ENCODE data around the gene TTI1. TPM values are rescaled to one million over a fixed set of nuclear protein-coding genes. Genes with fewer than 3 reads are reported as not detected.

Gene TTI1
- total and polyA plus RNA-seq, 2 of the 13 experiments (the other 11 are each of a cell fraction or from before 2014, with no cell fraction given): 22.9 to 39.8 TPM

- TF ChIP-seq AGO1 (IDR thresholded peaks at IDR 0.05; ENCODE audit: low read depth, low read length, poor library complexity, severe bottlenecking): no peak
- no peak for TF ChIP-seq ZSCAN29 (CRISPR knock-in tag; conservative IDR thresholded peaks at IDR 0.05)
- TF ChIP-seq ZMAT3 (CRISPR knock-in tag; conservative IDR thresholded peaks at IDR 0.05): no peak
- no peak for TF ChIP-seq EZH2 (conservative IDR thresholded peaks at IDR 0.05; ENCODE audit: low read depth, low read length)
- TF ChIP-seq ZBTB7A (CRISPR knock-in tag; IDR thresholded peaks at IDR 0.05): no peak
- TF ChIP-seq, protein P1, sequence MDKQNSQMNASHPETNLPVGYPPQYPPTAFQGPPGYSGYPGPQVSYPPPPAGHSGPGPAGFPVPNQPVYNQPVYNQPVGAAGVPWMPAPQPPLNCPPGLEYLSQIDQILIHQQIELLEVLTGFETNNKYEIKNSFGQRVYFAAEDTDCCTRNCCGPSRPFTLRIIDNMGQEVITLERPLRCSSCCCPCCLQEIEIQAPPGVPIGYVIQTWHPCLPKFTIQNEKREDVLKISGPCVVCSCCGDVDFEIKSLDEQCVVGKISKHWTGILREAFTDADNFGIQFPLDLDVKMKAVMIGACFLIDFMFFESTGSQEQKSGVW (CRISPR knock-in tag; IDR thresholded peaks at IDR 0.05; ENCODE audit: borderline replicate concordance): no peak
- no peak for TF ChIP-seq LCORL (IDR thresholded peaks at IDR 0.05)
- TF ChIP-seq LCORL (CRISPR knock-in tag; IDR thresholded peaks at IDR 0.05): no peak
- no peak for TF ChIP-seq HIVEP1 (CRISPR knock-in tag; IDR thresholded peaks at IDR 0.05)
- TF ChIP-seq KDM2A (CRISPR knock-in tag; IDR thresholded peaks at IDR 0.05; ENCODE audit: borderline replicate concordance, low read depth): no peak
- no peak for TF ChIP-seq ZFP82 (CRISPR knock-in tag; IDR thresholded peaks at IDR 0.05; ENCODE audit: borderline replicate concordance)
- no peak for TF ChIP-seq MYNN (CRISPR knock-in tag; IDR thresholded peaks at IDR 0.05; ENCODE audit: low read depth)
- no peak for TF ChIP-seq ZZZ3 (CRISPR knock-in tag; IDR thresholded peaks at IDR 0.05; ENCODE audit: borderline replicate concordance)
- no peak for TF ChIP-seq ZNF276 (CRISPR knock-in tag; IDR thresholded peaks at IDR 0.05; ENCODE audit: low read depth)
- TF ChIP-seq SIN3A (IDR thresholded peaks at IDR 0.05; ENCODE audit: borderline replicate concordance, low read depth, low read length): no peak
- 0 out of 2 replicates have a peak, but pooled peaks have one; percentile 15 for TF ChIP-seq ATF7 (IDR thresholded peaks at IDR 0.05)
- TF ChIP-seq ATF7 (CRISPR knock-in tag; IDR thresholded peaks at IDR 0.05): no peak
- TF ChIP-seq HOXA7 (CRISPR knock-in tag; IDR thresholded peaks at IDR 0.05): no peak
- TF ChIP-seq, protein P2, sequence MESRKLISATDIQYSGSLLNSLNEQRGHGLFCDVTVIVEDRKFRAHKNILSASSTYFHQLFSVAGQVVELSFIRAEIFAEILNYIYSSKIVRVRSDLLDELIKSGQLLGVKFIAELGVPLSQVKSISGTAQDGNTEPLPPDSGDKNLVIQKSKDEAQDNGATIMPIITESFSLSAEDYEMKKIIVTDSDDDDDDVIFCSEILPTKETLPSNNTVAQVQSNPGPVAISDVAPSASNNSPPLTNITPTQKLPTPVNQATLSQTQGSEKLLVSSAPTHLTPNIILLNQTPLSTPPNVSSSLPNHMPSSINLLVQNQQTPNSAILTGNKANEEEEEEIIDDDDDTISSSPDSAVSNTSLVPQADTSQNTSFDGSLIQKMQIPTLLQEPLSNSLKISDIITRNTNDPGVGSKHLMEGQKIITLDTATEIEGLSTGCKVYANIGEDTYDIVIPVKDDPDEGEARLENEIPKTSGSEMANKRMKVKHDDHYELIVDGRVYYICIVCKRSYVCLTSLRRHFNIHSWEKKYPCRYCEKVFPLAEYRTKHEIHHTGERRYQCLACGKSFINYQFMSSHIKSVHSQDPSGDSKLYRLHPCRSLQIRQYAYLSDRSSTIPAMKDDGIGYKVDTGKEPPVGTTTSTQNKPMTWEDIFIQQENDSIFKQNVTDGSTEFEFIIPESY (CRISPR knock-in tag; IDR thresholded peaks at IDR 0.05): 0 out of 2 replicates have a peak, but pooled peaks have one; percentile 17
- TF ChIP-seq, protein P3, sequence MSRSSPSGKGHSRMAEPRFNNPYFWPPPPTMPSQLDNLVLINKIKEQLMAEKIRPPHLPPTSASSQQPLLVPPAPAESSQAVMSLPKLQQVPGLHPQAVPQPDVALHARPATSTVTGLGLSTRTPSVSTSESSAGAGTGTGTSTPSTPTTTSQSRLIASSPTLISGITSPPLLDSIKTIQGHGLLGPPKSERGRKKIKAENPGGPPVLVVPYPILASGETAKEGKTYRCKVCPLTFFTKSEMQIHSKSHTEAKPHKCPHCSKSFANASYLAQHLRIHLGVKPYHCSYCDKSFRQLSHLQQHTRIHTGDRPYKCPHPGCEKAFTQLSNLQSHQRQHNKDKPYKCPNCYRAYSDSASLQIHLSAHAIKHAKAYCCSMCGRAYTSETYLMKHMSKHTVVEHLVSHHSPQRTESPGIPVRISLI (CRISPR knock-in tag; IDR thresholded peaks at IDR 0.05; ENCODE audit: borderline replicate concordance): no peak
- no peak for TF ChIP-seq ZNF138 (CRISPR knock-in tag; IDR thresholded peaks at IDR 0.05; ENCODE audit: low read depth)
- TF ChIP-seq ZKSCAN1 (IDR thresholded peaks at IDR 0.05; ENCODE audit: low read length): no peak
- no peak for TF ChIP-seq KLF11 (CRISPR knock-in tag; IDR thresholded peaks at IDR 0.05)
- TF ChIP-seq EED (CRISPR knock-in tag; IDR thresholded peaks at IDR 0.05): no peak
Observed at GRCh38 chr20:38049800-38050199, 16.5 kb upstream of the TTI1 start (continued).

Data from HepG2 (cell line).